ENCODE results near the gene PCLO.

DNA sequence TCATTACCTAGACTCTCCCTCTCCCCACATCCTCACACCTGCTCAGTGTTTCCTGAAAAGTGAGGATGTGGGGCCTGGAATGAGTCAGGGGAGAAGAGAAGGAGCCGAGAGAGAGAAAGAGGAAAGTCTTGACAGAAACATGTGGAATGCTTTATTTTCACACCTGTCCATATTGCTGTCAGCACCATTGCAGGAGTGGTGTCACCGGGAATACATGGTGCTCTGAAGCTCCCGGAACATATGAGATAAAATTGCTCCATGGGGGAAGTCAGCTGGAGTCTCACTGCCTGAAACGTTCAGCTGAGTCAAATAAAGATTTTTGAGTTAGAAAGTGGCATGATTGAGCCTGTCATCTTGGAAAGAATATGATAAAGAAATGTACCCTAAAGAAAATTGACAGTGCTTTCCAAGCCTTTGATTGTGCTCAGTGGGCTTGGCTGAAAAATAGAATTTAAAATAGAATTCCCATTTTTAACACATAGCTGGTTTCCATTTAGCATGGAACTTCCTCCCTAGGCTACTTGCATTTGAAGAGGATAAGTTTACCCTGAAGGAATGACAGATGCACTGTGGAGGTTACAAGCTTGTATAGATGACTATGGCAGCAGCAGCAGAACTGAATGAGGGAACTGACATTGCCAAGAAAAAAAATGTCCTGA, 182.4 kb downstream of the PCLO start:
- no peak for TF ChIP-seq POLR2A (IDR thresholded peaks at IDR 0.05; ENCODE audit: low read depth, low read length)
- no peak for TF ChIP-seq POLR2AphosphoS5 (IDR thresholded peaks at IDR 0.05; ENCODE audit: low read depth, low read length)
- TF ChIP-seq SPI1 (IDR thresholded peaks at IDR 0.05; ENCODE audit: low read depth, low read length) = no peak
- no peak for TF ChIP-seq TAF1 (IDR thresholded peaks at IDR 0.05; ENCODE audit: low read depth, low read length)
- TF ChIP-seq PAX5 (IDR thresholded peaks at IDR 0.05; ENCODE audit: insufficient read depth, low read length, severe bottlenecking) = no peak

Measured in GM12891 (cell line).